Esophagus muscularis mucosa (tissue), 3 donors: ENCODE measurements around the gene PKMYT1.

Experiments used
- CTCF ChIP-seq, 3 experiments: fragments of 200-600 bp in 2 of 3; fragments of 450-650 bp in 1 of 3; sonication (generic) in 2 of 3; IDR thresholded peaks; one replicate each; pipeline ENCODE4 v1.5.1; 2017 to 2019; ENCODE audit warnings: antibody characterized with exemption in 3 of 3, mild to moderate bottlenecking in 2 of 3, moderate library complexity in 1 of 3
- POLR2A ChIP-seq: fragments of 450-650 bp; IDR thresholded peaks from one replicate; pipeline ENCODE4 v1.6.1; 2017; ENCODE audit warnings: antibody characterized with exemption, moderate library complexity, mild to moderate bottlenecking, low read depth

- no peak for TF ChIP-seq POLR2A
- no peak for TF ChIP-seq CTCF (IDR thresholded peaks at IDR 0.05)
Measured at GRCh38 chr16:3015865-3016521, 35.7 kb upstream of the PKMYT1 start.
